Tibial artery (tissue), 4 donors: ENCODE measurements around the gene ARHGAP33.

Experiments used
- DNase-seq, 2 donors: peaks; one replicate each; pipeline ENCODE4 v3.0.0-alpha.2; 2019
- H3K27ac ChIP-seq, 2 donors: fragments of 200-600 bp; sonication (generic) in 1 of 2; 1 replicate in 1 of 2; 2 replicates in 1 of 2; pipeline ENCODE4 v1.5.1; 2018 to 2019; ENCODE audit warnings: mild to moderate bottlenecking in 1 of 2
- H3K27me3 ChIP-seq, 2 donors: fragments of 200-600 bp; sonication (generic) in 1 of 2; one replicate each; pipeline versions ENCODE4 v1.5.1 to v1.6.0; 2016 to 2019
- H3K36me3 ChIP-seq, 3 donors: fragments of 200-600 bp; sonication (generic) in 2 of 3; one replicate each; pipeline ENCODE4 v1.5.1; 2016 to 2019; ENCODE audit warnings: mild to moderate bottlenecking in 2 of 3
- H3K4me1 ChIP-seq, 4 donors: fragments of 200-600 bp; sonication (generic) in 2 of 4; 1 replicate in 3 of 4; 2 replicates in 1 of 4; pipeline ENCODE4 v1.5.1; 2016 to 2019
- H3K4me3 ChIP-seq, 2 donors: fragments of 200-600 bp; sonication (generic) in 1 of 2; 1 replicate in 1 of 2; 2 replicates in 1 of 2; pipeline ENCODE4 v1.5.1; 2018 to 2019; ENCODE audit warnings: mild to moderate bottlenecking in 2 of 2
- H3K9me3 ChIP-seq, 3 donors: fragments of 200-600 bp; sonication (generic) in 1 of 3; one replicate each; pipeline ENCODE4 v1.5.1; 2016 to 2019
- intact Hi-C: fragments of 100-400 bp; cut with DNase I; formaldehyde crosslinking; loops from one replicate; pipeline ENCODE4 v1.15.0; 2023; ENCODE audit warnings: low total_unique reads
- TF ChIP-seq, protein P1 (sequence below), 2 experiments: fragments of 200-600 bp in 1 of 2; fragments of 450-650 bp in 1 of 2; IDR thresholded peaks; one replicate each; pipeline ENCODE4 v1.5.1; 2017 to 2019; ENCODE audit warnings: antibody characterized with exemption in 2 of 2, mild to moderate bottlenecking in 1 of 2, moderate library complexity in 1 of 2

Gene ARHGAP33

GRCh38 chr19:35783469-35784434 is 8.4 kb downstream of the ARHGAP33 start:
- Histone ChIP-seq H3K27me3 (no peaks in the 10 kb centered on the region), H3K36me3 (peaks cover 27 to 94% (median 45%) of the 10 kb centered on the region in 3 donors), H3K4me3 (no peak overlapping the region), H3K9me3 (no peaks in the 10 kb centered on the region), H3K27ac (no peak overlapping the region), H3K4me1 (no peaks in the 10 kb centered on the region)
- no peak for DNase-seq
- intact Hi-C loops = no loop called here
- TF ChIP-seq, protein P1, sequence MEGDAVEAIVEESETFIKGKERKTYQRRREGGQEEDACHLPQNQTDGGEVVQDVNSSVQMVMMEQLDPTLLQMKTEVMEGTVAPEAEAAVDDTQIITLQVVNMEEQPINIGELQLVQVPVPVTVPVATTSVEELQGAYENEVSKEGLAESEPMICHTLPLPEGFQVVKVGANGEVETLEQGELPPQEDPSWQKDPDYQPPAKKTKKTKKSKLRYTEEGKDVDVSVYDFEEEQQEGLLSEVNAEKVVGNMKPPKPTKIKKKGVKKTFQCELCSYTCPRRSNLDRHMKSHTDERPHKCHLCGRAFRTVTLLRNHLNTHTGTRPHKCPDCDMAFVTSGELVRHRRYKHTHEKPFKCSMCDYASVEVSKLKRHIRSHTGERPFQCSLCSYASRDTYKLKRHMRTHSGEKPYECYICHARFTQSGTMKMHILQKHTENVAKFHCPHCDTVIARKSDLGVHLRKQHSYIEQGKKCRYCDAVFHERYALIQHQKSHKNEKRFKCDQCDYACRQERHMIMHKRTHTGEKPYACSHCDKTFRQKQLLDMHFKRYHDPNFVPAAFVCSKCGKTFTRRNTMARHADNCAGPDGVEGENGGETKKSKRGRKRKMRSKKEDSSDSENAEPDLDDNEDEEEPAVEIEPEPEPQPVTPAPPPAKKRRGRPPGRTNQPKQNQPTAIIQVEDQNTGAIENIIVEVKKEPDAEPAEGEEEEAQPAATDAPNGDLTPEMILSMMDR (IDR thresholded peaks at IDR 0.05) = no peak

- intact Hi-C loops = no loop called here
- Histone ChIP-seq H3K9me3 (no peaks in the 10 kb centered on the region), H3K27ac (no peak overlapping the region), H3K36me3 (peaks cover 27 to 85% (median 42%) of the 10 kb centered on the region in 3 donors), H3K4me3 (no peak overlapping the region), H3K4me1 (no peaks in the 10 kb centered on the region), H3K27me3 (no peaks in the 10 kb centered on the region)
- TF ChIP-seq, protein P1 (IDR thresholded peaks at IDR 0.05) = no peak
- DNase-seq = no peak
Measured at GRCh38 chr19:35784503-35785338, 9.4 kb downstream of the ARHGAP33 start.

GRCh38 chr19:35785339-35785627 is 9.9 kb downstream of the ARHGAP33 start:
- DNase-seq = no peak
- no peak overlapping the region for H3K27ac ChIP-seq
- H3K4me3 ChIP-seq = no peak overlapping the region
- intact Hi-C loops = no loop called here
- H3K4me1 ChIP-seq = no peaks in the 10 kb centered on the region
- TF ChIP-seq, protein P1 (IDR thresholded peaks at IDR 0.05) = no peak
- H3K36me3 ChIP-seq = peaks cover 21 to 79% (median 38%) of the 10 kb centered on the region in 3 donors
- H3K9me3 ChIP-seq = no peaks in the 10 kb centered on the region
- no peaks in the 10 kb centered on the region for H3K27me3 ChIP-seq

- no peak overlapping the region for H3K4me3 ChIP-seq
- TF ChIP-seq, protein P1 (IDR thresholded peaks at IDR 0.05) = no peak
- H3K36me3 ChIP-seq = peaks cover 12 to 67% (median 26%) of the 10 kb centered on the region in 3 donors
- no peaks in the 10 kb centered on the region for H3K27me3 ChIP-seq
- no peaks in the 10 kb centered on the region for H3K9me3 ChIP-seq
- no peaks in the 10 kb centered on the region for H3K4me1 ChIP-seq
- DNase-seq = no peak
- intact Hi-C loops = no loop called here
- no peak overlapping the region for H3K27ac ChIP-seq
Measured at GRCh38 chr19:35786299-35787160, 11.2 kb downstream of the ARHGAP33 start.

GRCh38 chr19:35787227-35787799 is 11.9 kb downstream of the ARHGAP33 start:
- H3K27ac ChIP-seq = no peak overlapping the region
- peaks cover 8 to 59% (median 20%) of the 10 kb centered on the region in 3 donors for H3K36me3 ChIP-seq
- no peak for DNase-seq
- TF ChIP-seq, protein P1 (IDR thresholded peaks at IDR 0.05) = no peak
- H3K27me3 ChIP-seq = no peaks in the 10 kb centered on the region
- no peaks in the 10 kb centered on the region for H3K9me3 ChIP-seq
- H3K4me3 ChIP-seq = no peak overlapping the region
- intact Hi-C loops = no loop called here
- no peaks in the 10 kb centered on the region for H3K4me1 ChIP-seq
